Progenitor cell of endocrine pancreas (in vitro differentiated cells): Measurements from ENCODE around the gene DLGAP5. TPM values are rescaled to one million over a fixed set of nuclear protein-coding genes. Genes with fewer than 3 reads are reported as not detected.

Experiments
- DNase-seq: peaks from one replicate; pipeline ENCODE4 v3.0.0; 2021; ENCODE audit warnings: low spot score; ENCODE audit not compliant: unreplicated experiment
- H3K27ac Mint-ChIP-seq: 2 replicates; pipeline ENCODE4 v1.8.0; 2021; ENCODE audit warnings: mild to moderate bottlenecking, moderate library complexity, mixed read lengths
- H3K27me3 Mint-ChIP-seq: 2 replicates; pipeline ENCODE4 v1.8.0; 2021; ENCODE audit warnings: mixed read lengths
- H3K36me3 Mint-ChIP-seq: 2 replicates; pipeline ENCODE4 v1.8.0; 2022; ENCODE audit warnings: mixed read lengths; ENCODE audit not compliant: insufficient read depth
- H3K4me1 Mint-ChIP-seq: 2 replicates; pipeline ENCODE4 v1.8.0; 2021; ENCODE audit warnings: low read depth, mixed read lengths
- H3K4me3 Mint-ChIP-seq: 2 replicates; pipeline ENCODE4 v1.8.0; 2021; ENCODE audit warnings: low read depth, mild to moderate bottlenecking, moderate library complexity, mixed read lengths
- H3K9me3 Mint-ChIP-seq: 2 replicates; pipeline ENCODE4 v1.8.0; 2021; ENCODE audit warnings: low read depth, mixed read lengths
- total RNA-seq: library from RNA; stranded (reverse); gene quantifications from 2 replicates; pipeline ENCODE4 v1.2.1, GENCODE V29; 2021
- TF ChIP-seq, protein P1 (sequence below): fragments of 200-600 bp; sonication (generic); IDR thresholded peaks from one replicate; pipeline ENCODE4 v1.5.0; 2021; ENCODE audit warnings: antibody characterized with exemption, mild to moderate bottlenecking; ENCODE audit not compliant: unreplicated experiment

The DLGAP5 gene
- total RNA-seq, 1 donor from 2014 or later = 31.2 TPM

DNA sequence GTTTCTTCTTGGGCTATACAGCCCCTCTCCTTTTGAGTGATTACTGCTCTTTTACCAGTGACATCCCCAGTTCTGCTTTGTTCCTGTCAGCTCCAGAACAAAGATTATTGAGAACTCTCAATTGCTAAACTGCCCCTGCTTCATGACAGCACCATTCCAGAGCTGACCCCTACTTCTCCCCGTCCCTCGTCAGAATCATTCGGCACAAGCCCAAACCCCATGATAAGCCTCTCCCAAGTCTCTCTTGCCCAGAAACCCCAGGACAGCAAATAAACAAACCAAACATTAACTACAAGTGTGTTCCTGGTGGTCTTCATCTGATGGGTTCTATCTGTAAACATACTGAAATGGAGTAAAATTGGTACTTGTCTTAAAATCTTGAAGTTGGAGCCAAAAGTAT, 9.3 kb upstream of the DLGAP5 start:
- Mint-ChIP-seq H3K27ac (no peak overlapping the region), H3K36me3 (no peaks in the 10 kb centered on the region), H3K9me3 (no peaks in the 10 kb centered on the region), H3K27me3 (no peaks in the 10 kb centered on the region), H3K4me1 (no peaks in the 10 kb centered on the region), H3K4me3 (no peak overlapping the region)
- TF ChIP-seq, protein P1, sequence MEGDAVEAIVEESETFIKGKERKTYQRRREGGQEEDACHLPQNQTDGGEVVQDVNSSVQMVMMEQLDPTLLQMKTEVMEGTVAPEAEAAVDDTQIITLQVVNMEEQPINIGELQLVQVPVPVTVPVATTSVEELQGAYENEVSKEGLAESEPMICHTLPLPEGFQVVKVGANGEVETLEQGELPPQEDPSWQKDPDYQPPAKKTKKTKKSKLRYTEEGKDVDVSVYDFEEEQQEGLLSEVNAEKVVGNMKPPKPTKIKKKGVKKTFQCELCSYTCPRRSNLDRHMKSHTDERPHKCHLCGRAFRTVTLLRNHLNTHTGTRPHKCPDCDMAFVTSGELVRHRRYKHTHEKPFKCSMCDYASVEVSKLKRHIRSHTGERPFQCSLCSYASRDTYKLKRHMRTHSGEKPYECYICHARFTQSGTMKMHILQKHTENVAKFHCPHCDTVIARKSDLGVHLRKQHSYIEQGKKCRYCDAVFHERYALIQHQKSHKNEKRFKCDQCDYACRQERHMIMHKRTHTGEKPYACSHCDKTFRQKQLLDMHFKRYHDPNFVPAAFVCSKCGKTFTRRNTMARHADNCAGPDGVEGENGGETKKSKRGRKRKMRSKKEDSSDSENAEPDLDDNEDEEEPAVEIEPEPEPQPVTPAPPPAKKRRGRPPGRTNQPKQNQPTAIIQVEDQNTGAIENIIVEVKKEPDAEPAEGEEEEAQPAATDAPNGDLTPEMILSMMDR = no peak
- DNase-seq = no peak

DNA sequence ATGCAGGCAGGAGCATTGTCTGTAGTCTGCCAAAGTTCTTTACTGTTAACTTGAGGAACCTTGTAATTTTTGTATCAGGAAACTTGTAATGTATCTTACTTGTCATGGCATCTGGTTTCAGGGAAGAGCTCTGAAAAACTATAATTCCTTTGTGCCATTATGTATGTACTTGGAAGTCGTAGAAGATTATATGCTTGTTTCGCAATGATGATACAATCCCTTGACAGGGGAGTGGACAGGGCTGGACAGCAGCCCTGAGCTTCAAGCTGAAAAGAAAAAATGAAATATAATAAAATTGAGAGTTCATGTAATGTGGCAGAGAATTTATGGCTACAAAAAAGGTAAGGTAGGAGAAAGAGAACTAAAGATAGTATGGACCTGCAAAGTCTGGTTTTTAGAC, 7.4 kb upstream of the DLGAP5 start:
- TF ChIP-seq, protein P1 = no peak
- no peaks in the 10 kb centered on the region for H3K4me1 Mint-ChIP-seq
- H3K36me3 Mint-ChIP-seq = no peaks in the 10 kb centered on the region
- no peak for DNase-seq
- H3K27ac Mint-ChIP-seq = no peak overlapping the region
- no peaks in the 10 kb centered on the region for H3K27me3 Mint-ChIP-seq
- no peak overlapping the region for H3K4me3 Mint-ChIP-seq
- no peaks in the 10 kb centered on the region for H3K9me3 Mint-ChIP-seq

DNA sequence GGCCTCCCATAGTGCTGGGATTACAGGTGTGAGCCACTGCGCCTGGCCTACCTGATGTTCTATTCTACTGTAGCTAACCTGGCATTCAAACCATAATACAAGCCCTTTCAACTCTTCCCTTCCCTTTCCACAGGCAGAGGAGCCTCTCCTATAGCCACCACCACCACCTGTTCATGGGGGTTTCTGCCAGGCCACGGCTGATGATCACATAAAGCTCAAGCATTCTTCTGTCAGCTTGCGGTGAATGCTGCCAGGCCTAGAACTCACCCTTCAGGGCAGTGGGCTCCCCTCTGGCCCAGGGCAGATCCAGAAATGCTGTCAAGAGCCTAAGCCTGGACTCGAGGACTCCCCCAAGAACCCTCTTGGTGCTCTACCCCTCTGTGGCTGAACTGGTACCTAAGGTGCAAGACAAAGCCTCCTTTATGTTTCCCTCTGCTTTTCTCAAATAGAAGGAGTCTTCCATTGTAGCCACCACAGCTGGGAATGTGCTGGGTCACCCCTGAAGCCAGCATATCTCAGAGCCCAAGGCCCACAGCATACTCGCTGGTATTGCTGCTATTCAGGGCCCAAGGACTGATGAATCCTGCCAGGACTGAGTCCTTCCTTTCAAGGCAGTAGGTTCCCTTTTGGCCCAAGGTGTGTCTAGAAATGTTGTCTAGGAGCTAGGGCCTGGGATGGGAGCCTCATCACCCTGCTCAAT, 3.4 kb upstream of the DLGAP5 start:
- Mint-ChIP-seq H3K27me3 (no peaks in the 10 kb centered on the region), H3K27ac (no peak overlapping the region), H3K36me3 (no peaks in the 10 kb centered on the region), H3K4me1 (peaks cover 13% of the 10 kb centered on the region), H3K9me3 (no peaks in the 10 kb centered on the region), H3K4me3 (no peak overlapping the region)
- TF ChIP-seq, protein P1 = no peak
- no peak for DNase-seq

DNA sequence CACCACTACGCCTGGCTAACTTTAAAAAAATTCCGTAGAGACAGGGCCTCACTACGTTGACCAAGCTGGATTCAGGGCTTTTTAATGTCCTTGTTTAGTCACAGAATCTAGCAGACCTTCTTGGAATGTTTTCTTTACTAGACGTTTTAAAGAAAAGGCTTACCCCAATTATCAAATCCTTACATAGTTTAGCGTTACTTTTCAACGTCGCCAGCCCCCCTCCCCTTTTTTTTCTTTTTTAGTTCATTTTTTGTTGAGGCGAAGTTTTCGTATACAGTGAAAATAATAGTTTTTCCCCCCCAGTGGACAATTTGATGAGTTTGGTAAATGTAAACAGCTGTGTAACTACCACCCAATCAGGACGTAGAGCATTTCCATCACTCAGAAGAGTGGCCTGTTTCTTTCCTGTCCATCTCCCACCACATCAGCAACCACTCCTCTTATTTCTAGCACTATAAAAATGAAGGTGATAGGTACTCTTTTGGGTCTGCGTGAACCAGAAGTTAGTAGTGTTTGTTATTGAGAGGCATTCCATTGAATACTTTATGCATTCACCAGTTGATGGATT, 753 bp upstream of the DLGAP5 start:
- Mint-ChIP-seq H3K4me3 (peak overlapping the region; percentile 98), H3K36me3 (no peaks in the 10 kb centered on the region), H3K4me1 (peaks cover 21% of the 10 kb centered on the region), H3K27me3 (no peaks in the 10 kb centered on the region), H3K27ac (peak overlapping the region; percentile 6), H3K9me3 (no peaks in the 10 kb centered on the region)
- TF ChIP-seq, protein P1 = no peak
- DNase-seq = no peak

DNA sequence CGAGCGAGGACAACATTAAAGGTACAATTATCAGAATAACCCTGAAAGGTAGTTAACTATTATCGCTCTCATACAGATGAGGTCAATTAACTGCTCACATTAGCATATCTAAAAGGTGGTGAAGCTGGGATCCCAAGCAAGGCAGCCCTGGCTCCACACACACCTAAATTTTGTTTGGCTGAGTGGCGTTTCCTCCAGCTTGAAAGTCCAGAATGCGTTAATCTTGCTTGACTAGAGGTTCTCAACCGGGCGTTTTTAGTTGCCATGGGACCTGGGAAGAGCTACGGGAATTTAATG, 531 bp downstream of the DLGAP5 start:
- Mint-ChIP-seq H3K4me3 (peak overlapping the region; percentile 98), H3K9me3 (no peaks in the 10 kb centered on the region), H3K4me1 (peaks cover 21% of the 10 kb centered on the region), H3K36me3 (no peaks in the 10 kb centered on the region), H3K27ac (peak overlapping the region; percentile 92), H3K27me3 (no peaks in the 10 kb centered on the region)
- TF ChIP-seq, protein P1 = no peak
- no peak for DNase-seq
